ENCODE data around the gene GRXCR2.

GRCh38 chr5:145852990-145853389 lies 19.8 kb downstream of the GRXCR2 start:
- TF ChIP-seq GATA3 (IDR thresholded peaks at IDR 0.05; ENCODE audit: low read depth, low read length) (no peak), GATA2 (IDR thresholded peaks at IDR 0.05; ENCODE audit: low read depth, low read length) (no peak)
